Activated T-helper 1 cell treated with anti-CD3 and anti-CD28 coated beads, Interleukin-12 subunit alpha, Interleukin-12 subunit beta, Interleukin-2, Interleukin-4 antibody, amounts not matched to agents 30 ng/mL and 10 ng/mL and 1 ng/mL, durations not matched to agents 14 hours and 24 hours and 36 hours (primary cell): ENCODE results near the gene THRAP3. TPM values are rescaled to one million over a fixed set of nuclear protein-coding genes. Genes with fewer than 3 reads are reported as not detected.

Experiments used
- DNase-seq: peaks from one replicate; pipeline ENCODE4 v3.0.0; 2021; ENCODE audit warnings: low spot score
- H3K27ac Mint-ChIP-seq: one replicate; pipeline ENCODE4 v1.8.0; 2021; ENCODE audit warnings: mild to moderate bottlenecking, mixed read lengths
- H3K27me3 Mint-ChIP-seq: one replicate; pipeline ENCODE4 v1.8.0; 2022; ENCODE audit warnings: mild to moderate bottlenecking, moderate library complexity, mixed read lengths; ENCODE audit not compliant: insufficient read depth
- H3K36me3 Mint-ChIP-seq: one replicate; pipeline ENCODE4 v1.8.0; 2021; ENCODE audit warnings: low read depth, mixed read lengths
- H3K4me1 Mint-ChIP-seq: one replicate; pipeline ENCODE4 v1.8.0; 2021; ENCODE audit warnings: low read depth, mixed read lengths
- H3K4me3 Mint-ChIP-seq: one replicate; pipeline ENCODE4 v1.8.0; 2021; ENCODE audit warnings: mild to moderate bottlenecking, moderate library complexity, mixed read lengths
- H3K9me3 Mint-ChIP-seq: one replicate; pipeline ENCODE4 v1.8.0; 2021; ENCODE audit warnings: mixed read lengths
- intact Hi-C: fragments of 100-400 bp; cut with micrococcal nuclease; formaldehyde crosslinking; loops from one replicate; pipeline ENCODE4 v1.15.1; 2024
- total RNA-seq: library from RNA; stranded (reverse); gene quantifications from 2 replicates; pipeline ENCODE4 v1.2.3, GENCODE V29; 2022

The THRAP3 gene
- total RNA-seq, 1 donor from 2014 or later = 147 TPM

GRCh38 chr1:36330940-36331339, 106.7 kb downstream of the THRAP3 start:
- no peaks in the 10 kb centered on the region for H3K36me3 Mint-ChIP-seq
- peaks cover 15% of the 10 kb centered on the region for H3K27me3 Mint-ChIP-seq
- no peaks in the 10 kb centered on the region for H3K9me3 Mint-ChIP-seq
- intact Hi-C loops = no loop called here
- no peak for DNase-seq
- no peak overlapping the region for H3K27ac Mint-ChIP-seq
- H3K4me3 Mint-ChIP-seq = no peak overlapping the region
- peaks cover 13% of the 10 kb centered on the region for H3K4me1 Mint-ChIP-seq

DNA sequence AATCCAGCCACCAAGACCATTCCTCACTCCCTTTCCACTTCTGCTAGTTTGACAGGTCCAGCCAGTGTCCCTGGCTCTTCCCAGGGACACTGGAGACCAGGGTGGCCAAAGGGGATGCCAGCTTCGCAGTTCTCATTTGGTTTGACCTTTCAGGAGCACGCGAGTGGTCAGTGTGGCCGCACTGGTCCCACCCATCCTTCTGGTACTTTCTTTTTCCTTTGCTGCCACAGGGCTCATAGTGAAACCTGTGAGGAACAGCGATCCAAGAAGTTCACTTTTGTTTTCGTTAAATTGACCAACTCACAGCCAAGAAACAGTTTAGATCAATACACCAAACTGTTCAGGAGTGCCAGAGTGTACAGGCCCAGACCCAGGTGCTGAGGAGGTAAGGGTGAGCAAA, 113.6 kb downstream of the THRAP3 start:
- Mint-ChIP-seq H3K27me3 (peaks cover 1% of the 10 kb centered on the region), H3K27ac (no peak overlapping the region), H3K36me3 (peaks cover 1% of the 10 kb centered on the region), H3K9me3 (no peaks in the 10 kb centered on the region), H3K4me1 (peaks cover 15% of the 10 kb centered on the region), H3K4me3 (no peak overlapping the region)
- intact Hi-C loops = no loop called here
- DNase-seq = no peak

GRCh38 chr1:36339215-36339614, 115.0 kb downstream of the THRAP3 start:
- H3K4me1 Mint-ChIP-seq = peaks cover 15% of the 10 kb centered on the region
- intact Hi-C loops = no loop called here
- H3K27me3 Mint-ChIP-seq = no peaks in the 10 kb centered on the region
- no peak for DNase-seq
- H3K36me3 Mint-ChIP-seq = peaks cover 2% of the 10 kb centered on the region
- H3K9me3 Mint-ChIP-seq = no peaks in the 10 kb centered on the region
- no peak overlapping the region for H3K4me3 Mint-ChIP-seq
- no peak overlapping the region for H3K27ac Mint-ChIP-seq

GRCh38 chr1:36339615-36340014, 115.4 kb downstream of the THRAP3 start:
- Mint-ChIP-seq H3K36me3 (peaks cover 2% of the 10 kb centered on the region), H3K4me1 (peaks cover 15% of the 10 kb centered on the region), H3K27me3 (no peaks in the 10 kb centered on the region), H3K4me3 (no peak overlapping the region), H3K27ac (no peak overlapping the region), H3K9me3 (no peaks in the 10 kb centered on the region)
- no peak for DNase-seq
- intact Hi-C loops = no loop called here

DNA sequence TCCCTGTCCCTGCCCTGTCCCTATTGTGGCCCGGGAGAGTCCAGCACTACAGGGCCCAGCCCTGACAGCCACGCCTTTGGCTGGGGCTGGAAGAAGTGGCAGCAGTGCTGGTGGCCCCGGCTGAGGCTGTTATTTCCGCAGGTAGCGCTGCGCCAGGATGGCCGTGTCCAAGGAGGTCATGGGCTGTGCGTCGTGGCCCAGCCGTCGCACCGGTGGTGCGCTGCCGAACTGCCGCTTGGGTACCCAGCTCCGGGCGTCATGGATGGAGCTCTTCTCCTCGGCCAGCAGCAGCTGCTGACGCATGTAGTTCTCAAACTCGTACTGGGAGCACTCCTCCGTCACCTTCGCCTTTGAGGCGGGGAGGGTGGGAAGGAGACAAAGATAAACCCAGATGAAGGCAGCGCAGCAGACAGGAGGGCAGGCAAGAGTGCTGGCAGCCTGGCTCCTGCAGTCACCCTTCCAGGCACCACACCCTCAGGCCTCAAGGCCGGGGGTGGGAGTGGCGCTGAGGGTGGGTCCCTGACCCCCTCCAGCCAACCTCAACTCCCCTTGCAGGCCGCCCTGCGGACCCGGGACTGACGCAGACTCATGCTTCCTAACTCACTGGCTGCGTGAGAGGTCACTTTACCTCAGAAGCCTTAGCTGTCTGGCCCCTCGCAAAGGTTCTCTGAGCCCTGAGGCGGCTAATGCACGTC, 117.5 kb downstream of the THRAP3 start:
- intact Hi-C loops = loop anchor here (1.0 kb wide), 2 partner anchors 28 to 79 kb away; no protein-coding TSS in a partner anchor
- Mint-ChIP-seq H3K36me3 (peaks cover 5% of the 10 kb centered on the region), H3K27me3 (no peaks in the 10 kb centered on the region), H3K4me1 (peaks cover 15% of the 10 kb centered on the region), H3K9me3 (no peaks in the 10 kb centered on the region), H3K27ac (no peak overlapping the region), H3K4me3 (no peak overlapping the region)
- no peak for DNase-seq

DNA sequence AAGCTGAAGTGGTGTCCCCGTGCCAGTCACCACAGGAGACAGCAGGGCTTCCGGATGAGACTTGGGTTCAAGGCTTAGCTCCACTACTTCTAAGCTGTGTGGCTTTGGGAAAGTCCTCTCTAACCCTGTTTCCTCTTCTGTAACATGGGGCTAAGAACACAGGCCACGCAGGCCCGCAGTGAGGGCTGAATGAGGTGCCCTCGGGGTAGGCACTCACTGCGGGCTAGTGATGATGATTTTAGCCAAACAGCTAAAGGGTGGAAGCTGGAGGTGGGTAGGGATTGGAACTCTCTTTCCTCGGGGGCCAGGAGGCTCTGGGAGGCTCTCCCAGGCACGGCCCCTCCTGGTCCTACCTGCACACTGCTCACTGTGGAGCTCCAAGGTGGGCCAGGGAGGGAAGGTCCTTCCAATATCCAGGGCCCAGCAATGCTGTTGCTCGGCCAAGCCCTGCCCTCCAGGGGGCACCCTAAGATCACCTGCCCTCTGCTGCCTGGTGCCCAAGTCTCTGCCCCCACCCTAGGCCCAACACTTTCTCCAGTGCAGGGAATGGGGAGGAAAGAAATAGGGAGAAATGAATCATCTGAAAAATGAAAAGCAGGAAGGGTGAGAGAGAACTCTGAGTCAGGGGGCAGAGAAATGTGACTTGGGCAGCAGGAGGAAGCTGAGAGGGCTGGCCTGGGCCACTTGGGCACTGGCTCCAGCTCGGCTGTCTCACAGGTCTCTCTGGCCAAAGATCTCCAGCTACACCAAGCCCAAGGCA, 118.4 kb downstream of the THRAP3 start:
- no peaks in the 10 kb centered on the region for H3K9me3 Mint-ChIP-seq
- peak; percentile 37 for DNase-seq
- H3K4me3 Mint-ChIP-seq = no peak overlapping the region
- H3K27me3 Mint-ChIP-seq = no peaks in the 10 kb centered on the region
- H3K36me3 Mint-ChIP-seq = peaks cover 12% of the 10 kb centered on the region
- H3K27ac Mint-ChIP-seq = peak overlapping the region; percentile 44
- intact Hi-C loops = loop anchor here (1.0 kb wide), 2 partner anchors 27 to 78 kb away; no protein-coding TSS in a partner anchor
- H3K4me1 Mint-ChIP-seq = peaks cover 15% of the 10 kb centered on the region

- intact Hi-C loops = no loop called here
- H3K4me3 Mint-ChIP-seq = no peak overlapping the region
- no peaks in the 10 kb centered on the region for H3K27me3 Mint-ChIP-seq
Measured at GRCh38 chr1:36343651-36344394, 119.6 kb downstream of the THRAP3 start.

DNA sequence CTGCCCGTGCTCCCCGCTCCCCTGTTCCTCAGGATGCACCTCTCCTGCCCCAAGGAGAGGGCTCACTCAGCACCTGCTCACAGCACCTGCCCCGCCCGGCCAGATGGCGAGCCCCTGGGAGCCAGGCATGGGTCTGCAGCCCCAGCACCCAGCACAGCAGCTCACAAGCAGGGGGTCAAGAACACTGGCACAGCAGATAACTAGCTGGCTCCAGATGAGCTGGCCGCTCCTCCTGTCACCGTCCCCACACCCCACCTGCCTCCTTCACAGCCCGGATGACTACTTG, 120.1 kb downstream of the THRAP3 start:
- Mint-ChIP-seq H3K36me3 (peaks cover 19% of the 10 kb centered on the region), H3K27me3 (no peaks in the 10 kb centered on the region), H3K4me3 (no peak overlapping the region), H3K4me1 (peaks cover 4% of the 10 kb centered on the region), H3K27ac (no peak overlapping the region), H3K9me3 (no peaks in the 10 kb centered on the region)
- no peak for DNase-seq
- intact Hi-C loops = no loop called here

More at GRCh38 chr1:36343651-36344394, 119.6 kb downstream of the THRAP3 start:
- no peak for DNase-seq
- H3K36me3 Mint-ChIP-seq = peaks cover 19% of the 10 kb centered on the region
- H3K27ac Mint-ChIP-seq = no peak overlapping the region
- no peaks in the 10 kb centered on the region for H3K9me3 Mint-ChIP-seq
- peaks cover 9% of the 10 kb centered on the region for H3K4me1 Mint-ChIP-seq

GRCh38 chr1:36345353-36345752, 121.1 kb downstream of the THRAP3 start:
- Mint-ChIP-seq H3K36me3 (peaks cover 19% of the 10 kb centered on the region), H3K4me3 (no peak overlapping the region), H3K27me3 (no peaks in the 10 kb centered on the region), H3K4me1 (peaks cover 2% of the 10 kb centered on the region), H3K27ac (no peak overlapping the region), H3K9me3 (no peaks in the 10 kb centered on the region)
- intact Hi-C loops = no loop called here
- no peak for DNase-seq

DNA sequence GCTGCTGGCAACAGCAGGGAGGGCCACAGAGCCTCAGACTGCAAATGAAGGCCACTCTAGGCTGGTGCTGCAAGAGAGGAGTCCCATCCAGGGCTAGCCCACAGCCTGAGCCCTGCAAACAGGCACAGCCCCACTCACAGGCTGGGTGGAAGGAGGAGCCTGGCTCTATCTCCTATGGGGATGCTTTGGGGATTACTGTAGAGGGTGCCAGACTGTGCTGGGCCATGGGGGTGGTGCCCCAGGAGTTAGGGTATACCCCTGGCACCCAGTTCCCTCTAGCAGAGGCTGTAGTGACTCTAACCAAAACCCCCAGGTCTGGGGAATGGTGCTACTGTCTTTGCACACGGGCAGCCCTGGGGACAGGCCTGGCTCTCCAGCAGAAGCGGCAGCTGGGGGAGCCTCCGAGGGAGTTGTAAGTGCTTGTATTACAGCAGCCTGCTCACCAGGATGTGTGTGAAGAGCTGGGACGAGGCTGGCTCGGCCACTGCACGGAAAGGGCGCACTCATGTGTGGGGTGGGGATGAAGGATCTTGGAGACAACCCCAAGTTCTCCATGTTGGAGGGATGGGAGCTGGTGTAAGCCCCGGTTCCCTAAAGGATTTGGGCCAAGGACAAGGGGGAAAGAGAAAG, 122.6 kb downstream of the THRAP3 start:
- intact Hi-C loops = no loop called here
- H3K4me3 Mint-ChIP-seq = no peak overlapping the region
- no peak overlapping the region for H3K27ac Mint-ChIP-seq
- H3K4me1 Mint-ChIP-seq = peaks cover 16% of the 10 kb centered on the region
- DNase-seq = no peak
- no peaks in the 10 kb centered on the region for H3K9me3 Mint-ChIP-seq
- H3K36me3 Mint-ChIP-seq = peaks cover 22% of the 10 kb centered on the region
- no peaks in the 10 kb centered on the region for H3K27me3 Mint-ChIP-seq

DNA sequence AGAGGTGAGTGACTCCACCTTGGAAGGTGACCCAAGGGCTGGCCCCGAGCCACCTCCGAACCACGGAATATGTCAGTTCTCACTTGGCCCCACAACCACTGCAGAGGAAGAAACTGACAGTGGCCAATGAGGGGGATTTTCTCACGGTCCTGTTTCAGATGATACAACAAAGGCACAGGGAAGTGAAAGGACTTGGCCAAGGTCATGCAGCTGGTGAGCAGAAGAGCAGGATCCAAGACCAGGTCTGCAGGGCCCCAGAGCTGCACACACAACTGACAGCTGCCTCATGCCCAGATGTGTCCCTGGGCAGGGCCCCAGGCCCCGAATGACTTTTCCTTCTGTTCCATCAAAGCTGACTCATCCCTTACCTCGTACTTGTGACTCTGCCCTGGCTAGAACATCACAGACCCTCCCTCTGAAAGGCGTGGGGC, 125.0 kb downstream of the THRAP3 start:
- H3K27me3 Mint-ChIP-seq = no peaks in the 10 kb centered on the region
- DNase-seq = no peak
- H3K4me3 Mint-ChIP-seq = no peak overlapping the region
- H3K36me3 Mint-ChIP-seq = peaks cover 27% of the 10 kb centered on the region
- H3K27ac Mint-ChIP-seq = no peak overlapping the region
- peaks cover 17% of the 10 kb centered on the region for H3K4me1 Mint-ChIP-seq
- intact Hi-C loops = no loop called here
- H3K9me3 Mint-ChIP-seq = no peaks in the 10 kb centered on the region

DNA sequence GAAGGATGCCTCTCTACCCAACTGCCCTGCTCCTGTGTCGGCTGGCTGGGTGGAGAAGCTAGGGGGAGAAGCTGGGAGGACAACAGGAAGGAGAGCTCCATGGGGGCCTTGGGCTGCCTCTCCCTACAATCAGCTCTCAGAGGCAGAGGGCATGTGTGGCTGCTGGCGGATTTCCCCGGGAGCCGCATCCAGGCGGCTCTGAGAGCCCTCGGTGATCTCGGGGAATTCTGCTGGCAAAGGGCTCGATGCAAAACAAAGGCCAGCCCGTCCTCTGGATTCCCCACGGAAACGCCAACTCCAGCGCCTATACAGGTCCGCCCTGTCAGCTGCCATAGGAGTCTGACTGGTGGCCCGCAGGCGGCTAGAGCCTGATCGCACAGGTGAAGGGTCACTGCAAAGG, 125.6 kb downstream of the THRAP3 start:
- Mint-ChIP-seq H3K36me3 (peaks cover 30% of the 10 kb centered on the region), H3K4me3 (no peak overlapping the region), H3K4me1 (peaks cover 17% of the 10 kb centered on the region), H3K9me3 (no peaks in the 10 kb centered on the region), H3K27ac (no peak overlapping the region), H3K27me3 (no peaks in the 10 kb centered on the region)
- DNase-seq = no peak
- intact Hi-C loops = no loop called here
